BLaER1 treated with 17β-estradiol and CSF1 and Interleukin-3, amounts not matched to agents 10 nM and 100 nM (cell line): ENCODE data around the gene ELAPOR2.

Experiments used
- H3K27ac ChIP-seq, 11 experiments: shearing (Covaris generic); formaldehyde crosslinking; 2 replicates each; pipeline ENCODE4 v1.8.1; 2022
- H3K27me3 ChIP-seq, 11 experiments: shearing (Covaris generic); formaldehyde crosslinking; 2 replicates each; pipeline ENCODE4 v1.8.1; 2022
- H3K36me3 ChIP-seq, 11 experiments: shearing (Covaris generic); formaldehyde crosslinking; 2 replicates each; pipeline ENCODE4 v1.8.1; 2022
- H3K4me1 ChIP-seq, 10 experiments: shearing (Covaris generic); formaldehyde crosslinking; 2 replicates each; pipeline ENCODE4 v1.8.1; 2022
- H3K4me2 ChIP-seq, 11 experiments: shearing (Covaris generic); formaldehyde crosslinking; 2 replicates each; pipeline ENCODE4 v1.8.1; 2022
- H3K4me3 ChIP-seq, 10 experiments: shearing (Covaris generic); formaldehyde crosslinking; 2 replicates each; pipeline ENCODE4 v1.8.1; 2022
- H3K9ac ChIP-seq, 11 experiments: shearing (Covaris generic); formaldehyde crosslinking; 2 replicates each; pipeline ENCODE4 v1.8.1; 2022
- H3K9me3 ChIP-seq, 11 experiments: shearing (Covaris generic); formaldehyde crosslinking; replicated peaks in 1 of 11; 2 replicates each; pipeline ENCODE4 v1.8.1; 2022
- H4K20me1 ChIP-seq, 11 experiments: shearing (Covaris generic); formaldehyde crosslinking; 2 replicates each; pipeline ENCODE4 v1.8.1; 2022
- Cebpa-rat ChIP-seq, 11 experiments: shearing (Covaris generic); IDR thresholded peaks; 2 replicates each; pipeline ENCODE4 v1.8.1; 2022

Gene ELAPOR2

GRCh38 chr7:87032604-87033339 lies 26.7 kb downstream of the ELAPOR2 start:
- no peak overlapping the region for H3K27ac ChIP-seq
- no peaks in the 10 kb centered on the region for H4K20me1 ChIP-seq
- TF ChIP-seq Cebpa-rat (IDR thresholded peaks at IDR 0.05): no peak
- no peak overlapping the region for H3K4me3 ChIP-seq
- no peak overlapping the region for H3K4me2 ChIP-seq
- peaks cover 0 to 8% (median 0%) of the 10 kb centered on the region in 11 experiments; a peak in 3 of 22 replicates for H3K9me3 ChIP-seq
- no peaks in the 10 kb centered on the region for H3K36me3 ChIP-seq
- no peak overlapping the region for H3K9ac ChIP-seq
- no peaks in the 10 kb centered on the region for H3K27me3 ChIP-seq
- peaks cover 0 to 2% (median 0%) of the 10 kb centered on the region in 10 experiments; a peak in 2 of 20 replicates for H3K4me1 ChIP-seq

DNA sequence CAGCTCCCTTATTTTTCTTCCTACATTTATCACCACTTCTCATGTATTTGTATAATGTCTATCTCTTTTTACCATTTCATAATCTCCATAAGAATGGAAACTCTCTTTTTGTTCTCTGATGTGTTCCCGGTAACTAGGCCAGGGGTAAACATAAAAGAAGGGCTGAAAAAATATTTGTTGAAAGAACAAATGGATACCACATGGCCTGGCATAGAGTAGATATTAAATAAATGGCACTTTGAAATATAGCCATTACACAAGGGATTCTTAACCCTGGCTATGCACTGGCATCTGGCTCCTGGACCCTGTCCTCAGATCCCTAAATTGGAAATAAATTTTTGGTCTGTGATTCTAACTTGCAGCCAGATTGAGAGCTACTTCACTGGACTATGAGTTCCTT lies 30.4 kb downstream of the ELAPOR2 start:
- TF ChIP-seq Cebpa-rat (IDR thresholded peaks at IDR 0.05): no peak
- Histone ChIP-seq H3K27ac (no peak overlapping the region), H3K4me2 (no peak overlapping the region), H3K9me3 (peaks cover 0 to 8% (median 0%) of the 10 kb centered on the region in 11 experiments; a peak in 3 of 22 replicates), H3K4me1 (peaks cover 0 to 7% (median 0%) of the 10 kb centered on the region in 10 experiments; a peak in 3 of 20 replicates), H3K27me3 (no peaks in the 10 kb centered on the region), H4K20me1 (no peaks in the 10 kb centered on the region), H3K9ac (no peak overlapping the region), H3K36me3 (no peaks in the 10 kb centered on the region), H3K4me3 (no peak overlapping the region)

GRCh38 chr7:87028636-87029035 lies 30.8 kb downstream of the ELAPOR2 start:
- no peak for TF ChIP-seq Cebpa-rat (IDR thresholded peaks at IDR 0.05)
- Histone ChIP-seq H3K4me3 (no peak overlapping the region), H3K27ac (no peak overlapping the region), H3K36me3 (no peaks in the 10 kb centered on the region), H3K4me2 (no peak overlapping the region), H3K27me3 (no peaks in the 10 kb centered on the region), H3K9ac (no peak overlapping the region), H3K9me3 (peaks cover 0 to 8% (median 0%) of the 10 kb centered on the region in 11 experiments; a peak in 3 of 22 replicates), H3K4me1 (peaks cover 0 to 7% (median 0%) of the 10 kb centered on the region in 10 experiments; a peak in 3 of 20 replicates), H4K20me1 (no peaks in the 10 kb centered on the region)

GRCh38 chr7:87027900-87028299 lies 31.6 kb downstream of the ELAPOR2 start:
- H3K27me3 ChIP-seq: no peaks in the 10 kb centered on the region
- no peaks in the 10 kb centered on the region for H4K20me1 ChIP-seq
- no peak for TF ChIP-seq Cebpa-rat (IDR thresholded peaks at IDR 0.05)
- peaks cover 0 to 8% (median 0%) of the 10 kb centered on the region in 11 experiments; a peak in 3 of 22 replicates for H3K9me3 ChIP-seq
- no peaks in the 10 kb centered on the region for H3K36me3 ChIP-seq
- H3K9ac ChIP-seq: no peak overlapping the region
- H3K4me1 ChIP-seq: peaks cover 0 to 7% (median 0%) of the 10 kb centered on the region in 10 experiments; a peak in 3 of 20 replicates
- H3K4me3 ChIP-seq: no peak overlapping the region
- H3K27ac ChIP-seq: no peak overlapping the region
- peak overlapping the region in 3 of 11 experiments; percentile 6 to 43 (median 13); a peak in 2 of 22 replicates for H3K4me2 ChIP-seq

GRCh38 chr7:87021285-87021684 lies 38.2 kb downstream of the ELAPOR2 start:
- Histone ChIP-seq H3K4me1 (no peaks in the 10 kb centered on the region), H3K9ac (no peak overlapping the region), H3K4me2 (no peak overlapping the region), H3K27me3 (no peaks in the 10 kb centered on the region), H3K9me3 (no peaks in the 10 kb centered on the region), H3K4me3 (no peak overlapping the region), H3K36me3 (no peaks in the 10 kb centered on the region), H3K27ac (no peak overlapping the region), H4K20me1 (no peaks in the 10 kb centered on the region)
- no peak for TF ChIP-seq Cebpa-rat (IDR thresholded peaks at IDR 0.05)

DNA sequence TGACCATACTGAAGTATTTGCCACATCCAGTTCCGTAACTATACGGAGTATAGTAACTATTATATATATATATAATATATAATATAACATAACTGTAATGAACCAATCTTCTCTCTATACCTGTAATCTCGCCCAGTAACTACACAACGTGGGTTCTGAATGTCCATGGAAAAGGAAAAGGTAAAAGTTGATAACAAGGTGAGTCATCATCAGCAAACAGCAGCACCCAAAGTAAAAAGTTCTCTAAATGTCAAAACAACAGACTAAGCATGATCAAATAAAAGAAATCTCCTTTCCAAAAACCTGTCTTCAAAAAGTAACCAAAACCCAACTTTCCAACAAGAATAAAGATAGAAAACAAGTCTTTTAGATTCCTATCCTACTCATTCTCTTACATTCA lies 42.8 kb downstream of the ELAPOR2 start:
- no peaks in the 10 kb centered on the region for H3K4me1 ChIP-seq
- H3K36me3 ChIP-seq: no peaks in the 10 kb centered on the region
- no peak overlapping the region for H3K4me3 ChIP-seq
- H3K9me3 ChIP-seq: no peaks in the 10 kb centered on the region
- no peak for TF ChIP-seq Cebpa-rat (IDR thresholded peaks at IDR 0.05)
- no peak overlapping the region for H3K27ac ChIP-seq
- no peak overlapping the region for H3K9ac ChIP-seq
- no peaks in the 10 kb centered on the region for H3K27me3 ChIP-seq
- no peak overlapping the region for H3K4me2 ChIP-seq
- no peaks in the 10 kb centered on the region for H4K20me1 ChIP-seq

DNA sequence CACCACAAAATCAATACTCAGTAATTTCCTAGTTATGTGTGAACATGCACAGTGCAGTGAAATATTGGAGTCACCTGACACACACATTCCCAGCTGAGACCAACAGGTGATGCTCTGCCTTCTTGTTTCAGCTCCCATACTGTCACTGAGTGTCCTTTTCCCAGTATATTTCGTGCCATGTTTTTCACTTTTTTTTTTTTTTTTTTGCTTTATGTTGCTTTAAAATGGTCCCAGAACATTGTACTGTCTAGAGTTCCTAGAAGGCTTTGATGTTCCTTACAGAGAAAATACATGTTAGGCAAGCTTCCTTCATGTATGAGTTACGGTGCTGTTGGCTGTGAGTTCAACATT lies 45.6 kb downstream of the ELAPOR2 start:
- no peak for TF ChIP-seq Cebpa-rat (IDR thresholded peaks at IDR 0.05)
- no peaks in the 10 kb centered on the region for H3K9me3 ChIP-seq

DNA sequence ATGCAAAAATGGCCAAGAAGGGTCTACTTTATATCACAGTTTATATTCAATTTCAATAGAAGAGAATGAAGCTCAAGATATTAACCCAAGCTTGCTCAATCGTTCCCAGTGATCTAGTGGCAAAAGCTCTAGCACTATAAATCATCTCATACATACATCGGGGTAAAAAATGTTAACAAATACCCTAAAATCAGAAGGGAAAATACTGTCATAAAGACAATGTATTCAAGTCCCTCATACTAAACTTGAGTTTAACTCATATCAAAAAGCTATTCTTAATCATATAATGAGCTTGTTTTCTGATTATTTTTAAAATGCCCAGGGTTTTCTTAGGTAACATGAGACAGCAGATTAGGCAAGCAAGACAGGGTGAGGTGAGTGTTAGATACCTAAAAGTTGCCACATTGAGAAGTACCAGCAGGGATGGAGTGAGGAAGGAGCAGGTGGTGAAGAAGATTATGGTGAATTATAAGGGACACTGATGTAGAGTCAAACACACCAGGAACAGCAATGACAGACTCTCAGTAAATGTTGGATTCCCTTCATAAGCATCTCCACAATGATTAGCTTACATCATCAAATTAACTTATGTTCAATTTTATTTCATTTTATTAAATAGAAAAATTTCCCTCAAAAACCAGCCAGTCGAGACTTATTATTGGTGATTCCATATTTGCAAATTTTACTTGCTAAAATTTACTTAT lies 46.2 kb downstream of the ELAPOR2 start:
- TF ChIP-seq Cebpa-rat (IDR thresholded peaks at IDR 0.05): no peak
- Histone ChIP-seq H3K9ac (no peak overlapping the region), H3K27me3 (no peaks in the 10 kb centered on the region), H3K4me3 (no peak overlapping the region), H3K4me2 (no peak overlapping the region), H4K20me1 (no peaks in the 10 kb centered on the region), H3K27ac (no peak overlapping the region), H3K36me3 (no peaks in the 10 kb centered on the region), H3K4me1 (no peaks in the 10 kb centered on the region), H3K9me3 (no peaks in the 10 kb centered on the region)

More for the DNA sequence above, 45.6 kb downstream of the ELAPOR2 start:
- H4K20me1 ChIP-seq: no peaks in the 10 kb centered on the region
- no peaks in the 10 kb centered on the region for H3K36me3 ChIP-seq
- no peak overlapping the region for H3K9ac ChIP-seq
- no peaks in the 10 kb centered on the region for H3K4me1 ChIP-seq
- H3K27me3 ChIP-seq: no peaks in the 10 kb centered on the region
- H3K4me2 ChIP-seq: no peak overlapping the region
- no peak overlapping the region for H3K27ac ChIP-seq
- no peak overlapping the region for H3K4me3 ChIP-seq
